ENCODE measurements around the gene RAD23B. TPM values are rescaled to one million over a fixed set of nuclear protein-coding genes. Genes with fewer than 3 reads are reported as not detected.

Gene RAD23B
- total RNA-seq, 1 experiment from 2014 or later, result 222 TPM

GRCh38 chr9:107288701-107289100 lies 5.6 kb downstream of the RAD23B start:
- DNase-seq (ENCODE audit: unreplicated experiment), result no peak
- H3K36me3 Mint-ChIP-seq (ENCODE audit: insufficient read depth, unreplicated experiment), result peaks cover 7% of the 10 kb centered on the region
- no peak overlapping the region for H3K4me3 Mint-ChIP-seq (ENCODE audit: unreplicated experiment)
- TF ChIP-seq, protein P1, sequence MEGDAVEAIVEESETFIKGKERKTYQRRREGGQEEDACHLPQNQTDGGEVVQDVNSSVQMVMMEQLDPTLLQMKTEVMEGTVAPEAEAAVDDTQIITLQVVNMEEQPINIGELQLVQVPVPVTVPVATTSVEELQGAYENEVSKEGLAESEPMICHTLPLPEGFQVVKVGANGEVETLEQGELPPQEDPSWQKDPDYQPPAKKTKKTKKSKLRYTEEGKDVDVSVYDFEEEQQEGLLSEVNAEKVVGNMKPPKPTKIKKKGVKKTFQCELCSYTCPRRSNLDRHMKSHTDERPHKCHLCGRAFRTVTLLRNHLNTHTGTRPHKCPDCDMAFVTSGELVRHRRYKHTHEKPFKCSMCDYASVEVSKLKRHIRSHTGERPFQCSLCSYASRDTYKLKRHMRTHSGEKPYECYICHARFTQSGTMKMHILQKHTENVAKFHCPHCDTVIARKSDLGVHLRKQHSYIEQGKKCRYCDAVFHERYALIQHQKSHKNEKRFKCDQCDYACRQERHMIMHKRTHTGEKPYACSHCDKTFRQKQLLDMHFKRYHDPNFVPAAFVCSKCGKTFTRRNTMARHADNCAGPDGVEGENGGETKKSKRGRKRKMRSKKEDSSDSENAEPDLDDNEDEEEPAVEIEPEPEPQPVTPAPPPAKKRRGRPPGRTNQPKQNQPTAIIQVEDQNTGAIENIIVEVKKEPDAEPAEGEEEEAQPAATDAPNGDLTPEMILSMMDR (IDR thresholded peaks at IDR 0.05; ENCODE audit: unreplicated experiment), result no peak
- BruUV-seq (replicated peaks), result no TSS peak
- ChIA-PET CTCF (interaction anchor here (2.3 kb wide), 1 partner anchor 11 kb away, joined by 6 read pairs; no protein-coding TSS in a partner anchor), POLR2A (interaction anchor here (1.0 kb wide), 1 partner anchor 8 kb away, joined by 4 read pairs; no protein-coding TSS in a partner anchor)
- H3K9me3 Mint-ChIP-seq (ENCODE audit: unreplicated experiment), result no peaks in the 10 kb centered on the region
- intact Hi-C loops (cut with micrococcal nuclease), result no loop called here
- H3K4me1 Mint-ChIP-seq (ENCODE audit: insufficient read depth, unreplicated experiment), result peaks cover 30% of the 10 kb centered on the region
- no peaks in the 10 kb centered on the region for H3K27me3 Mint-ChIP-seq (ENCODE audit: insufficient read depth, unreplicated experiment)
- peak overlapping the region; percentile 17 for H3K27ac Mint-ChIP-seq (ENCODE audit: low read depth, unreplicated experiment)

- intact Hi-C loops (cut with micrococcal nuclease), result loop anchor here (10.0 kb wide), 1 partner anchor 426 kb away; the partner anchor contains the start of gene ZNF462
- CTCF ChIA-PET, result interaction anchor here (0.6 to 2.3 kb wide), 2 partner anchors 9 to 16 kb away, joined by 4 to 6 read pairs; no protein-coding TSS in a partner anchor
- Mint-ChIP-seq H3K9me3 (ENCODE audit: unreplicated experiment) (no peaks in the 10 kb centered on the region), H3K4me3 (ENCODE audit: unreplicated experiment) (no peak overlapping the region), H3K27ac (ENCODE audit: low read depth, unreplicated experiment) (no peak overlapping the region), H3K27me3 (ENCODE audit: insufficient read depth, unreplicated experiment) (no peaks in the 10 kb centered on the region), H3K36me3 (ENCODE audit: insufficient read depth, unreplicated experiment) (peaks cover 6% of the 10 kb centered on the region), H3K4me1 (ENCODE audit: insufficient read depth, unreplicated experiment) (peaks cover 47% of the 10 kb centered on the region)
- DNase-seq (ENCODE audit: unreplicated experiment), result no peak
- POLR2A ChIA-PET, result no interaction called here
- no TSS peak for BruUV-seq (replicated peaks)
- TF ChIP-seq, protein P1 (IDR thresholded peaks at IDR 0.05; ENCODE audit: unreplicated experiment), result no peak
Measured at GRCh38 chr9:107290619-107291018, 7.5 kb downstream of the RAD23B start.

GRCh38 chr9:107292821-107293542 lies 9.9 kb downstream of the RAD23B start:
- POLR2A ChIA-PET, result interaction anchor here (0.8 kb wide), 1 partner anchor 9 kb away, joined by 5 read pairs; no protein-coding TSS in a partner anchor
- no peaks in the 10 kb centered on the region for H3K9me3 Mint-ChIP-seq (ENCODE audit: unreplicated experiment)
- no peak for DNase-seq (ENCODE audit: unreplicated experiment)

More at GRCh38 chr9:107292821-107293542, 9.9 kb downstream of the RAD23B start:
- Mint-ChIP-seq H3K27me3 (ENCODE audit: insufficient read depth, unreplicated experiment) (no peaks in the 10 kb centered on the region), H3K4me1 (ENCODE audit: insufficient read depth, unreplicated experiment) (peaks cover 46% of the 10 kb centered on the region), H3K4me3 (ENCODE audit: unreplicated experiment) (no peak overlapping the region), H3K36me3 (ENCODE audit: insufficient read depth, unreplicated experiment) (peaks cover 6% of the 10 kb centered on the region), H3K27ac (ENCODE audit: low read depth, unreplicated experiment) (no peak overlapping the region)
- CTCF ChIA-PET, result no interaction called here
- no TSS peak for BruUV-seq (replicated peaks)
- intact Hi-C loops (cut with micrococcal nuclease), result loop anchor here (10.0 kb wide), 1 partner anchor 428 kb away; the partner anchor contains the start of gene ZNF462
- TF ChIP-seq, protein P1 (IDR thresholded peaks at IDR 0.05; ENCODE audit: unreplicated experiment), result no peak

All from MCF 10A (cell line).